Panc1 (cell line): ENCODE results near the gene DTNB.

Experiments
- CTCF ChIP-seq: fragments of 450-650 bp; IDR thresholded peaks from 2 replicates; pipeline ENCODE4 v1.5.1; 2017; ENCODE audit warnings: mild to moderate bottlenecking
- POLR2AphosphoS5 ChIP-seq: IDR thresholded peaks from 2 replicates; pipeline ENCODE4 v1.6.1; 2012; ENCODE audit warnings: mild to moderate bottlenecking, low read depth, low read length, moderate library complexity

- TF ChIP-seq CTCF: no peak
- no peak for TF ChIP-seq POLR2AphosphoS5
These were observed 138.9 kb downstream of the DTNB start for GRCh38 chr2:25534455-25534854.
